Mesendoderm (in vitro differentiated cells): ENCODE data around the gene FERD3L.

Experiments
- DNase-seq: peaks from one replicate; pipeline ENCODE4 v3.0.0; 2013
- H2AK5ac ChIP-seq: 2 replicates; pipeline ENCODE4 v1.6.1; 2013; ENCODE audit warnings: low read length, inconsistent platforms
- H2BK120ac ChIP-seq: 2 replicates; pipeline ENCODE4 v1.6.1; 2013; ENCODE audit warnings: low read depth, mild to moderate bottlenecking, low read length, moderate library complexity, mixed read lengths
- H2BK15ac ChIP-seq: replicated peaks from 2 replicates; pipeline ENCODE4 v1.6.1; 2013; ENCODE audit warnings: low read depth, mild to moderate bottlenecking, moderate library complexity
- H2BK5ac ChIP-seq: 2 replicates; pipeline ENCODE4 v1.6.1; 2013; ENCODE audit warnings: low read length, inconsistent platforms
- H3K18ac ChIP-seq: 2 replicates; pipeline ENCODE4 v1.6.1; 2013; ENCODE audit warnings: mild to moderate bottlenecking, low read length, mixed read lengths
- H3K23ac ChIP-seq: one replicate; pipeline ENCODE4 v1.6.1; 2013; ENCODE audit warnings: low read length
- H3K27ac ChIP-seq: 2 replicates; pipeline ENCODE4 v1.5.1; 2013; ENCODE audit warnings: low read depth, mild to moderate bottlenecking, inconsistent platforms, low read length, moderate library complexity
- H3K27me3 ChIP-seq: 2 replicates; pipeline ENCODE4 v1.6.1; 2013; ENCODE audit warnings: low read length, control low read depth, mild to moderate bottlenecking, inconsistent platforms; ENCODE audit not compliant: insufficient read depth, poor library complexity
- H3K36me3 ChIP-seq: 2 replicates; pipeline ENCODE4 v1.6.1; 2013; ENCODE audit warnings: low read length, inconsistent platforms; ENCODE audit not compliant: control insufficient read depth, insufficient read depth
- H3K4ac ChIP-seq: one replicate; pipeline ENCODE4 v1.6.1; 2013; ENCODE audit warnings: low read depth, mild to moderate bottlenecking, low read length, moderate library complexity
- H3K4me1 ChIP-seq: 2 replicates; pipeline ENCODE4 v1.6.1; 2013; ENCODE audit warnings: low read depth, low read length, inconsistent platforms; ENCODE audit not compliant: control insufficient read depth
- H3K4me2 ChIP-seq: 2 replicates; pipeline ENCODE4 v1.6.1; 2013; ENCODE audit warnings: low read length
- H3K4me3 ChIP-seq: 2 replicates; pipeline ENCODE4 v1.5.1; 2013; ENCODE audit warnings: mild to moderate bottlenecking, low read length
- H3K56ac ChIP-seq: one replicate; pipeline ENCODE4 v1.6.1; 2013; ENCODE audit warnings: low read length
- H3K79me1 ChIP-seq: 2 replicates; pipeline ENCODE4 v1.6.1; 2013; ENCODE audit warnings: low read length, inconsistent platforms
- H3K79me2 ChIP-seq: 2 replicates; pipeline ENCODE4 v1.6.1; 2013; ENCODE audit warnings: mild to moderate bottlenecking, low read length; ENCODE audit not compliant: control insufficient read depth, insufficient read depth
- H3K9ac ChIP-seq: 2 replicates; pipeline ENCODE4 v1.6.1; 2013; ENCODE audit warnings: low read length, inconsistent platforms
- H4K5ac ChIP-seq: one replicate; pipeline ENCODE4 v1.6.1; 2013; ENCODE audit warnings: low read length
- H4K8ac ChIP-seq: one replicate; pipeline ENCODE4 v1.6.1; 2013; ENCODE audit warnings: low read depth, mild to moderate bottlenecking, control low read depth, low read length, moderate library complexity
- WGBS: extraction: QIAGEN DNeasy Blood & Tissue Kit; methylation state at CpG from one replicate; pipeline ENCODE4 v1.1.7; 2013; ENCODE audit warnings: low lambda C conversion rate, missing lambda C conversion rate; ENCODE audit not compliant: insufficient coverage; ENCODE audit errors: extremely low coverage; 5-methylcytosine and 5-hydroxymethylcytosine counted together

FERD3L gene

GRCh38 chr7:19139706-19140327 is 5.4 kb downstream of the FERD3L start:
- H2BK15ac ChIP-seq: no peak overlapping the region
- H3K36me3 ChIP-seq: no peaks in the 10 kb centered on the region
- no peaks in the 10 kb centered on the region for H3K79me1 ChIP-seq
- H3K18ac ChIP-seq: no peak overlapping the region
- H3K4me1 ChIP-seq: peaks cover 2% of the 10 kb centered on the region
- no peak overlapping the region for H2BK5ac ChIP-seq
- no peak overlapping the region for H3K4me3 ChIP-seq
- H4K8ac ChIP-seq: no peak overlapping the region
- no peak overlapping the region for H3K9ac ChIP-seq
- H3K27me3 ChIP-seq: peaks cover 17% of the 10 kb centered on the region
- H3K23ac ChIP-seq: no peak overlapping the region
- H3K4ac ChIP-seq: no peak overlapping the region
- H3K56ac ChIP-seq: no peak overlapping the region
- no peaks in the 10 kb centered on the region for H3K79me2 ChIP-seq
- WGBS: no CpG with 5 or more reads among the region's 4 CpGs
- no peak overlapping the region for H2AK5ac ChIP-seq
- H3K4me2 ChIP-seq: no peak overlapping the region
- no peak for DNase-seq
- H3K27ac ChIP-seq: no peak overlapping the region
- no peak overlapping the region for H4K5ac ChIP-seq
- H2BK120ac ChIP-seq: no peak overlapping the region

GRCh38 chr7:19133886-19134285 is 11.3 kb downstream of the FERD3L start:
- Histone ChIP-seq H4K5ac (no peak overlapping the region), H4K8ac (no peak overlapping the region), H2AK5ac (no peak overlapping the region), H3K36me3 (no peaks in the 10 kb centered on the region), H3K4ac (no peak overlapping the region), H3K27me3 (no peaks in the 10 kb centered on the region), H3K4me2 (no peak overlapping the region), H2BK5ac (no peak overlapping the region), H3K27ac (no peak overlapping the region), H3K4me3 (no peak overlapping the region), H3K4me1 (no peaks in the 10 kb centered on the region), H3K18ac (no peak overlapping the region), H2BK120ac (no peak overlapping the region), H3K23ac (no peak overlapping the region), H3K9ac (no peak overlapping the region), H2BK15ac (no peak overlapping the region), H3K79me1 (no peaks in the 10 kb centered on the region), H3K56ac (no peak overlapping the region), H3K79me2 (no peaks in the 10 kb centered on the region)
- DNase-seq: no peak
- 100% methylated on average over 1 of the region's 4 CpGs for WGBS

GRCh38 chr7:19133390-19133789 is 11.8 kb downstream of the FERD3L start:
- H2AK5ac ChIP-seq: no peak overlapping the region
- H3K4me1 ChIP-seq: no peaks in the 10 kb centered on the region
- no peaks in the 10 kb centered on the region for H3K79me1 ChIP-seq
- H3K56ac ChIP-seq: no peak overlapping the region
- H3K9ac ChIP-seq: no peak overlapping the region
- H3K79me2 ChIP-seq: no peaks in the 10 kb centered on the region
- no peak overlapping the region for H3K4me3 ChIP-seq
- no peak overlapping the region for H2BK15ac ChIP-seq
- no peak overlapping the region for H4K8ac ChIP-seq
- DNase-seq: no peak
- no peak overlapping the region for H3K27ac ChIP-seq
- WGBS: no CpG with 5 or more reads among the region's 4 CpGs
- no peak overlapping the region for H2BK5ac ChIP-seq
- H4K5ac ChIP-seq: no peak overlapping the region
- H3K4ac ChIP-seq: no peak overlapping the region
- no peak overlapping the region for H2BK120ac ChIP-seq
- no peak overlapping the region for H3K23ac ChIP-seq
- no peak overlapping the region for H3K4me2 ChIP-seq
- no peaks in the 10 kb centered on the region for H3K36me3 ChIP-seq
- H3K27me3 ChIP-seq: no peaks in the 10 kb centered on the region
- H3K18ac ChIP-seq: no peak overlapping the region

GRCh38 chr7:19128856-19129255 is 16.4 kb downstream of the FERD3L start:
- WGBS: no CpG with 5 or more reads among the region's 1 CpG

GRCh38 chr7:19121977-19122588 is 23.1 kb downstream of the FERD3L start:
- H3K27me3 ChIP-seq: peaks cover 26% of the 10 kb centered on the region

More at GRCh38 chr7:19128856-19129255, 16.4 kb downstream of the FERD3L start:
- Histone ChIP-seq H2BK120ac (no peak overlapping the region), H3K27me3 (no peaks in the 10 kb centered on the region), H4K5ac (no peak overlapping the region), H4K8ac (no peak overlapping the region), H3K79me1 (no peaks in the 10 kb centered on the region), H3K79me2 (no peaks in the 10 kb centered on the region), H3K36me3 (no peaks in the 10 kb centered on the region), H3K27ac (no peak overlapping the region), H2BK15ac (no peak overlapping the region), H3K4me3 (no peak overlapping the region), H3K23ac (no peak overlapping the region), H3K4me2 (no peak overlapping the region), H2BK5ac (no peak overlapping the region), H2AK5ac (no peak overlapping the region), H3K9ac (no peak overlapping the region), H3K4ac (no peak overlapping the region), H3K18ac (no peak overlapping the region), H3K4me1 (no peaks in the 10 kb centered on the region), H3K56ac (no peak overlapping the region)
- no peak for DNase-seq

More at GRCh38 chr7:19121977-19122588, 23.1 kb downstream of the FERD3L start:
- Histone ChIP-seq H3K4me1 (peaks cover 4% of the 10 kb centered on the region), H3K23ac (no peak overlapping the region), H3K9ac (no peak overlapping the region), H3K4me2 (no peak overlapping the region), H3K56ac (no peak overlapping the region), H3K27ac (no peak overlapping the region), H2AK5ac (no peak overlapping the region), H4K5ac (no peak overlapping the region), H3K4ac (no peak overlapping the region), H3K4me3 (no peak overlapping the region), H3K79me2 (no peaks in the 10 kb centered on the region), H3K18ac (no peak overlapping the region), H4K8ac (no peak overlapping the region), H3K79me1 (no peaks in the 10 kb centered on the region), H3K36me3 (no peaks in the 10 kb centered on the region), H2BK120ac (no peak overlapping the region), H2BK5ac (no peak overlapping the region), H2BK15ac (no peak overlapping the region)
- peak; percentile 71 for DNase-seq
- 100% methylated on average over 1 of the region's 2 CpGs for WGBS
